ENCODE results near the gene PABPN1L.
A peak's percentile ranks its signal among the peaks of the same experiment; 100 is the strongest.
"Not testable (repeated sequence)": the region's sequence is repeated elsewhere in the genome, so short reads cannot be mapped to it uniquely, and the experiment has no call there.

The PABPN1L gene

GRCh38 chr16:88824256-88825077 lies 42.0 kb downstream of the PABPN1L start:
- no peak for DNase-seq

- DNase-seq = not testable (repeated sequence)
Measured at GRCh38 chr16:88823646-88824045, 42.8 kb downstream of the PABPN1L start.

GRCh38 chr16:88822281-88823040 lies 44.0 kb downstream of the PABPN1L start:
- DNase-seq = no peak

- no peak for DNase-seq
Measured at GRCh38 chr16:88821168-88821850, 45.2 kb downstream of the PABPN1L start.

GRCh38 chr16:88820385-88821025 lies 46.0 kb downstream of the PABPN1L start:
- no peak for DNase-seq

GRCh38 chr16:88819126-88819525 lies 47.3 kb downstream of the PABPN1L start:
- no peak for DNase-seq

- no peak for DNase-seq
Measured at GRCh38 chr16:88818575-88818874, 47.9 kb downstream of the PABPN1L start.

- no peak for DNase-seq
Measured at GRCh38 chr16:88817785-88818574, 48.5 kb downstream of the PABPN1L start.

GRCh38 chr16:88816736-88817535 lies 49.5 kb downstream of the PABPN1L start:
- no peak for DNase-seq

- DNase-seq = peak; percentile 36
Measured at GRCh38 chr16:88815901-88816589, 50.4 kb downstream of the PABPN1L start.

- no peak for DNase-seq
Measured at GRCh38 chr16:88815227-88815626, 51.2 kb downstream of the PABPN1L start.

GRCh38 chr16:88814144-88814502 lies 52.3 kb downstream of the PABPN1L start:
- DNase-seq = no peak

Data from stimulated activated naive CD4-positive, alpha-beta T cell treated with Interleukin-2 at 50 U/mL for 16 hours (primary cell).